T-helper 2 cell (primary cell): Measurements from ENCODE around the gene ABLIM1.

ENCODE experiments used
- DNase-seq, 5 experiments: peaks; one replicate each; pipeline versions ENCODE4 v3.0.0 to v3.0.0-alpha.2; 2012 to 2022

ABLIM1 gene

GRCh38 chr10:114515298-114515914 is 142.7 kb downstream of the ABLIM1 start:
- no peak for DNase-seq

GRCh38 chr10:114513381-114513792 is 144.7 kb downstream of the ABLIM1 start:
- no peak for DNase-seq

GRCh38 chr10:114511881-114512280 is 146.2 kb downstream of the ABLIM1 start:
- DNase-seq = no peak

DNA sequence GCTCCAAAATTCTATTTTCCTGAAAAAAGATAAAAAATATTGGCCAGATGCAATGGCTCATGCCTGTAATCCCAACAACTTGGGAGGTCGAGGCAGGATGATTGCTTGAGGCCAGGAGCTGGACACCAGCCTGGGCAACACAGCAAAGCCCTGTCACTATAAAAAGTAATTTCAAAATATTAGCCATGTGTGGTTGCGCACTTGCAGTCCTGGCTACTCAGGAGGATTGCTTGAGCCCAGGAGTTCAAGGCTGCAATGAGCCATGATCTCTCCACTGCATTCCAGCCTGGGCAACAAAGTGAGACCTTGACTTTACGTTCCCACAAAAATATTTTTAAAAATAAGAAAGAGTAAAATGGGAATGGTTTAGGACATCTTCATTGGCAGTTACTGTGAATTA is 149.7 kb downstream of the ABLIM1 start:
- DNase-seq = no peak

DNA sequence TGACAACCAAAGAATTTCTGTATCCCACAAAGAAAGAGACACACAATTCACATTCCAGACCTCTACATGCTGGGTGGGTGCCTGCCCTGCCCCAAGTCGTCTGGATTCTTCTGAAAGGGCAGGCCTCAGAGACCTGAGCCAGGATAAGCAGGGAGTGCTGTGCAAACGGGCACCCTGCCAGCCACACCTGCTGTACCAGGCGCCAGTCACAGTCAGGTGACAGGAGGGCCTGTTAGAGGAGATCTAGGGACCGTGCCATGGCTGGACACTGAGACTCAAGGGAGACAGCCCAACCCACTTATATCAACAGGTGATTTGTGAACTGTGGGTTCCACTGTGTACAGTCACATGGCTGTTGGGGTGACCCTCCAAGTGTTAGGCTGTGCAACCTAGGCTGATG is 150.6 kb downstream of the ABLIM1 start:
- no peak for DNase-seq

DNA sequence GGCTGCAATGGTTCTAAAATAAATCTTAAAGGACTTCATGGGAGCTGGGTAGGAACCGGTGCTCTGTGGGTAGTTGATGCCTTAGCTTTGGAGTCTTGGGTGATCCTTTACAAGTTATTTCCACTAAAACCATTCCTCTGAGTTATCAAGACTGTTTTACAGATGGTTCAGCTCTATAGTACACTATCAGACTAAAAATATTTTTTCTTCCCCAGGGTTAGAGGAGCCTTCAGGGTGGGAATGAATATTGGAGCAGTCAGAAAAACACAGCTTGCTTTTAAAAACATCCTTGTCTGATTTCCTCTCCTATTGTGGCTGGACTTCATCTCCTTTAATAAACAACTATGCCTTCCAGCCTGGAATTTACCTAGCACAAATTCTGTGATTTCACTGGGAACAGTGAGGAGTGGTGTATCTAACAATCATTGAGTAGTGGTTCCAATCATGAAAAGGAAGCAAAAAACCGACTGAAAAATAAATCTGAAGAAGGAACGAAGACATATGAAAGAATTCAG is 151.1 kb downstream of the ABLIM1 start:
- DNase-seq = no peak

- DNase-seq = peak in 1 of 5 experiments; percentile 14
These were observed 153.1 kb downstream of the ABLIM1 start for GRCh38 chr10:114504769-114505579.

DNA sequence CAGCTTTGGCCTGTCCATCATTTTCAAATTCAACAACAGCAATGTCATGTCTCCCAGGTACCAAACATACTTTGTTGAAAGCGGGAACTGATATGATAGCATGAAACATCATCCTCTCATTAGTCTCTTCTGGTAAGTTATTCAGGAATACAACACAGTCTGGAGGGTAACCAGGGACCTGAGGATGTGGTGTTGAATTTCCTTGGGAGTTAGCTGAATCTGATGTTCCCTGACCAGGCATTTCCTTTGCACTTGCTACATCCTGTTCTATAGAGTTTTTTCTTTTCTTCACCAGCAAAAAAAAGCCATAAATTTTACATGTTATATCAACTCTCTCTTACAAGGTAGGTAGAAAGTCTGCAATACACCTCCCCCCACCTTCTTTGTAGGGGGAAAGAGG is 156.0 kb downstream of the ABLIM1 start:
- no peak for DNase-seq

DNA sequence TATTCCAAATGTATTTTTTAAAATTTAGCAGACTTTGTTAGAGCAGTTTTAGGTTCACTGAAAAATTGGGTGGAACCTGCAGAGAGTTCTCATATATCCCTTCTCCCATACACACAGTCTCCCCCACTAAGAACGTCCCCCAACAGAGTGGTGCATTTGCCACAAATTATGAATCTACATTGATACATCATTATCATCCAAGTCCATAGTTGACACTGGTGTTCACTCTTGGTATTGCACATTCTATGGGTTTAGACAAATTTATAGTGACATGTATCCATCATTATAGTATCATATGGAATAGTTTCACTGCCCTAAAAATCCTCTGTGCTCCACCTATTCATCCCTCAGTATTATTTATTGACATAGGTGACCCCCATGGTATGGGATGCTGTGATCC is 156.4 kb downstream of the ABLIM1 start:
- no peak for DNase-seq

DNA sequence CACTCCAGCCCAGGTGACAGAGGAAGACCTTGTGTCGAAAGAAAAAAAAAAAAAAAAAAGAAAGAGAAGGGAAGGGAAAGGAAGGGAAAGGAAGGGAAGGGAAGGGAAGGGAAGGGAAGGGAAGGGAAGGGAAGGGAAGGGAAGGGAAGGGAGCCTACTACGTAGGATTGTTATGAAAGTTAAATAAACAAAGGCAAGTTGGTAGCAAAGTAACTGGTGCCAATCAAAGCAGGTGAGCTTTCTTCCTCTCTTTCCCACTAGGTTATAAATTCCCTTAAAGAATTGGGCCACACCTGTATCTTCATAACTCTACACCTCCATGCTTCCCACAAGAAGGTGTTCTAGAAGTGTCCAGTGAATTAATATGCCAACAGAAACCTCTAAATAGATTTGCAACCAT is 157.4 kb downstream of the ABLIM1 start:
- no peak for DNase-seq

DNA sequence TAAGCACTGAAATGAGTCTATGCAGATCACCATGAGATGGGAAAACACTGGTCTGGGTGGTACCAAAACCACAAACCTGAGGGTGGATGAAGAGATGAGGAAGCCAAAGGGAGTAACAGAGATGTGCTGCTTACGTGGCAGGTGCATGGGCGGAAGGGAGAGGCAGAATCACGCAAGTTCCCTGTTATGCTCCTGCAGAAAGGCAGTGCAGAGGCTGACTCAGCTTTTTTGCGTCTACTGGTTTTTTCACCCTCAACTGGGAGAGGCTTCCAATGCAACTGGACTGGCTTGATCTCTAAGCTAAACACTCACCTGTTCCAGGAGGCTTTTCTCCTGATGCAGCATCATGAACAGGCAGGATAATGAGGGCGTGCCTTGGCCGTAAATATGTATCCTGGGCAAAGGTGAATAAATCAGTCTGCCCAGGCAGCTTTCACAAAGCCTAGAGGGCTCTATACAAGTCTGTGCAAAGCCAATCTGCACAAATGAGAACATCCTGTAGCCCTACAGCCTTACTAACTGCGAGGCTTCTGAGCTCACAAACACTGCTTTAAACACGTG is 158.4 kb downstream of the ABLIM1 start:
- DNase-seq = peak in 3 of 5 experiments; percentile 7 to 77 (median 68)

DNA sequence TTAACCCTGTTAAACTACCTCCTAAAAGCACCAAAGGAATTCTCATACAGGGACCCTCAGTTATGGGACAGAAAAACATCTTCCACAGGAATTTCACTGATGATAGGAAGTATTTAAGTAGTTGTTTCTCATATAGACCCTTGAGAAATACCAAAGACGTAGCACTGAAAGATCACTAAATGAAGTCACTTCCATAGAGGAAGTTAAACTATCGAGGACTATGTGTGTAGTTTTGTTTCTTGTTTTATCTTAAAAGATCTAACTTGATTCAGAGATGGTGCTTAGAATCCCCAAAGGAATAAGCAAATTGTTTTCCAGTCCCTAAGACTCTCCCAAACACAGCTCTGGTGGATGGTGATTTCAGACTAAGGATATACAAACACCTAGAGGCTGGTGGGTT is 159.0 kb downstream of the ABLIM1 start:
- DNase-seq = peak in 1 of 5 experiments; percentile 19

- DNase-seq = peak in 1 of 5 experiments; percentile 38
These were observed 159.5 kb downstream of the ABLIM1 start for GRCh38 chr10:114498413-114499111.

GRCh38 chr10:114495303-114495702 is 162.8 kb downstream of the ABLIM1 start:
- DNase-seq = peak in 2 of 5 experiments; percentile 19 to 70

DNA sequence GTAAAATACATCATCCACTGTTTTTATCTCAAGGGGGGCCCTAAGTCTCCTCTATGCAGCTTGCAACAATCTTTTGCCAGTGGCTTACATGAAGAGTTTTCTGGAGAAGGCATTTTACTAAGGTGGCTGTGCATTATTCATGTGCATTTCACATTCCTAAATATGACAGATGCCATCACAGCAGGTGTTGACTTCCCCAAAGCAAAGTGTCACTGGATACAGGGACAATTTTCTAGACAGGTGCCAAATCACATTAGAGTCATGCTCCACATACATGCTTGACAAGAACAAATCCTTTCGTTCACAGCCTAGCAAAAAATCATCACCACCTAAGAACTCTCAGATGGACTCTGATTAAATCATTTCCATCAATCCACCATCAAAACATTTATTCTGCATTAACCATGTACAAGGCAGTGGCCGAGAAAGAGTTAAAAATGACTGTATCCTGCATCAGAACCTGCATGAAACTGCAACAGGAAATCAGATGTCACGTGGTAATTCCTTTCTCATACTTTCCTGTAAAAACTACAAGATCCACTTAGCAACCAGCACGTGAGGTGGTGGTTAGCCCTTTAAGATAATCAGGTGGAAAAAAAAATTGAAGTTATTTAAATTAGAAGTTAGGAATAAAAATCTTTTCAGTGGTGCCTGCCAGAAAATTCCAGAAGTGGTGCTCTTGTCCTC is 165.6 kb downstream of the ABLIM1 start:
- peak in 1 of 5 experiments; percentile 76 for DNase-seq

DNA sequence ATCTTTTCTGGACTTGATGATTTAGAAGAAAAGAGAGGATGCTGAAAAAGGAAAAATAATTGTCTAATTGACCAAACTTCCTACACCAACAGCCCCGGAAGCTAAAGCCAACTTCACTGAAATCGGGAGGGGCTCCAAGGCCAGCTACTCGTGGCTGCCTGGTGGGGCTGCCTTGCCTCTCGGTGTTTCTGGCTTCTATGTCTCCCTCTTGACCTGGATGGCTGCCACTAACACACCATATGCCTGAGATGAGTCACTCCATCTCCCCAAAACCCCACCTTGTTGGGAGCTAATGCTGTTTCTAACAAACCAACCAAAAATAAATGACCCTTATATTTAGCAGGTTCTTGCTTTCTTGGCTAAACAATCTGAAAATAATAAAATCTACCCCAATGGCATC is 166.1 kb downstream of the ABLIM1 start:
- DNase-seq = no peak

- no peak for DNase-seq
These were observed 166.7 kb downstream of the ABLIM1 start for GRCh38 chr10:114491419-114491818.

DNA sequence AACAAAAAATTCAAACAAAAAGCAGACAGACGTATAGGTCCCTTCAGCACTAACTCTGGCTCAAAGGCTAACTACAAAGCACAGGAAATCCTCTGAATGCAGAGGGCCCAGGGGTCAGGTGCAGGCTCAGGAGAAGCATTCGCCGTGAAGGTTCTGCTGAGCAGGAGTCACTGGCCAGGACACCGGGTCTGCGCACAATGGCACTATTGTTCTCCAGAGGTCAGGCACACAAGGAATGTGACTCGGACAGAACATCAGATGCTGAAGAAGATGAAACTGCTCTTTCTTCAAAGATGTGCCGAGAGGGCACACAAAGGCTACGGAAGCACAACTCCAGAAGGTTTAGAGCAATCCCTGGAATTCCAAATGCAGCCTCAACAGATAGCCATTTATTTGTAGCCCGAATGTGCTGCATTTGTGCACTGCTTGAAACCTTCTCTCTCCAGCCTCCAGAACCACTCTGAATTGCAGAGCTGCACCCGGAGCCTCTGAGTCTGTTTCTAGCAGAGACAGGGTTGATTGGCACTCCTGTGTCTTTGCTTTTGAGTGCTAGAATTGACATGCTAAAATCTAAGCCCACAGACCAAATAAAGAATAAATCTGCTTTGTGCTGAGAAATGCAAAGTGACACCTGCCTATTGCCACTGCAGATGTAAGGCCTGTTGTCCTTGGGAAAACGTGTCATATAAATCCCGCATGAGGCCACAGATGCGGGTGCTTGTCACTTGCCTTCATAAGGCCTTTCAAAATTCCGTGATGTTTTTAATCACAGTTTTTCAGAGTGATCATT is 168.4 kb downstream of the ABLIM1 start:
- no peak for DNase-seq

- DNase-seq = no peak
These were observed 170.1 kb downstream of the ABLIM1 start for GRCh38 chr10:114487815-114488536.

DNA sequence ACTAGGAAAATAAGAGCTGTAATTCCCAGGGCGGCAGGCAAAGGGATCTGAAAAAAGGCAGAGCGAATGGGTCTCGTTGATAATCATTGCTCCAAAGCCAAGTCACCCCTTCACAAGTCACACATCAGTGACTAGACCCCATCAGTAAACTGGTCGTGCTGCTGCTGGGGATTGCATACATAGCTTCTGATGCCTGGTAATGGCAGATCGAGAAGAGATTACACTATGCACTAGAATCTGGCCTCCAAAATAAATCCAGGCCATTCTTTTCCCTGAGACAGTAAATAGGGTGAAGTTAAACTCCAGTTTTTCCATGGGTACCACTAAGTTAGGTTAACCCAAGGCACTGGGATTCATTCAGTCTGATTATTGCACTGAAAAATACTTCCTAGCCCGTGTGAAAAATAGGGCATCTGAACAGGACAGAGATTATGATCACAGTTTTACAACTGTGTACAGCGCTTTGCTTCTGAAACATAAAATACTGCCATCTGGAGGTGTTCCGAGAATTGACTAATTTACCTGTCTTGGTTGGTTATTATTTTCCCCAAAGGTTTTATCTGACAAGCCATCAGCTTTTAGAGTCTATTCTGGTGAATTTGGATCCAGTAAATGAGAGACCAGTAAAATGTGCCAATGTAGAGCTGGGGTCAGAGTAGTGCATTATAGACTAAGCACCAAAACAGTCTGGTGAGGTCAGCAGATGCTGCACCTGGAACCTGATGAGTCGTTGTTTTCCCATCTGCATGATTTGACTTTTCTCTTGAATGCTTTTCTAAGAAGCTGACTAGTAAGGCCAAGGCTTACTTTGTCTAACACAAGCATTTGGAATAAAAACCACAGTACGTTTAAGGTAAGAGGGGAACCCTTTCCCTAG is 170.9 kb downstream of the ABLIM1 start:
- peak in 1 of 5 experiments; percentile 19 for DNase-seq
